Stimulated activated CD8-positive, alpha-beta memory T cell treated with anti-CD3 and anti-CD28 coated beads, Interleukin-15, amount 100 ng/mL, for 1 hour (primary cell): ENCODE measurements around the gene ZNF417.
"Not testable (repeated sequence)": the region's sequence is repeated elsewhere in the genome, so short reads cannot be mapped to it uniquely, and the experiment has no call there.

Source experiments
- DNase-seq: peaks from one replicate; pipeline ENCODE4 v3.0.0-alpha.2; 2020; ENCODE audit warnings: low read depth

Gene ZNF417

GRCh38 chr19:57887195-57887941 is 29.0 kb downstream of the ZNF417 start:
- DNase-seq, result no peak

DNA sequence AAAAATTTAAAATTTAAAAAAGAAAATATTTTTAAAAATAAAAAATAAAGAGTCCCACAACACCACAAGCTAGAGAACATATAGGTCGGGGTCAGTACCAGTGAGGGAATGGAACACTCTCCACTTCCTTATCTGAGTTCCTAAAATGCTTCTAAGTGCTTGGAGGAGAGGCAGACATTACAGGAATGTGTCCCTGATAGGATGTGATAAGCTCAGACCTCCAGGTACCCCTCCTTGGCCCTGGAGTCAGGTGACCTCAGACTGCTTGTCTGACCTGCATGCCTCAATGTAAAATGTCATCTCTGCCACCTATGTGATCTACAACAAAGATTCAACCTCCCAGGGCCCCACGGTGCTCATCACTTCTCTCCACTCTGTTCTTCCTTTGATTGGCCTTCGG is 30.3 kb downstream of the ZNF417 start:
- DNase-seq, result no peak

GRCh38 chr19:57873883-57874799 is 42.3 kb downstream of the ZNF417 start:
- DNase-seq, result not testable (repeated sequence)

DNA sequence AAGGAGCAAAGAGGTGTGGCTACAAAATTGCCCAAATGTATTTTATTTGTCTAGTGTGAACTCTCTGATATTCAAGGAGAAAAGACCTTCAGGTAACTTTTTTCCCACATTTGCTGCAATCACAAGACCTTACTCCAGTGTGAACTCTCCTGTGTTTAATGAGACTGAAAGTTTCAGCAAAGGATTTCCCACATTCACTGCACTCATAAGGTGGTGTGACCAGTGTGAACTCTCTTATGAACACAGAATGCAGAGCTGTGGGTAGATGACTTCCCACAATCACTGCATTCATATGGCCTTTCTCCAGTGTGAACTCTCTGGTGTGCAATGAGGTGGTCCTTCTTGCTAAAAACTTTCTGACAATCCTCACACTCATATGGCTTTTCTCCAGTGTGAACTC is 43.9 kb downstream of the ZNF417 start:
- no peak for DNase-seq

GRCh38 chr19:57870225-57870624 is 46.2 kb downstream of the ZNF417 start:
- DNase-seq, result no peak

GRCh38 chr19:57869655-57870054 is 46.7 kb downstream of the ZNF417 start:
- DNase-seq, result not testable (repeated sequence)

- DNase-seq, result no peak
Observed at GRCh38 chr19:57867868-57868492, 48.4 kb downstream of the ZNF417 start.
